ENCODE measurements around the gene CISD2.
"Not testable (repeated sequence)": the region's sequence is repeated elsewhere in the genome, so short reads cannot be mapped to it uniquely, and the experiment has no call there.

CISD2 gene

DNA sequence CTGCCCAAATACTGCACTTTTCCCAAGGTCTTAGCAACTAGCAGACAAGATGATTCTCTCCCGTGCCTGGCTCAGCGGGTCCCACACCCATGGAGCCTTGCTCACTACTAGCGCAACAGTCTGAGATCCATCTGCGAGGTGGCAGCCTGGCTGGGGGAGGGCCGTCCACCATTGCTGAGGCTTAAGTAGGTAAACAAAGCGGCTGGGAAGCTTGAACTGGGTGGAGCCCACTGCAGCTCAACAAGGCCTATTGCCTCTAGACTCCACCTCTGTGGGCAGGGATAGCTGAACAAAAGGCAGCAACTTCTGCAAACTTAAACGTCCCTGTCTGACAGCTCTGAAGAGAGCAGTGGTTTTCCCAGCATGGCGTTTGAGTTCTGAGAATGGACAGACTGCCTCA lies 50.9 kb downstream of the CISD2 start:
- DNase-seq (ENCODE audit: low spot score): not testable (repeated sequence)

DNA sequence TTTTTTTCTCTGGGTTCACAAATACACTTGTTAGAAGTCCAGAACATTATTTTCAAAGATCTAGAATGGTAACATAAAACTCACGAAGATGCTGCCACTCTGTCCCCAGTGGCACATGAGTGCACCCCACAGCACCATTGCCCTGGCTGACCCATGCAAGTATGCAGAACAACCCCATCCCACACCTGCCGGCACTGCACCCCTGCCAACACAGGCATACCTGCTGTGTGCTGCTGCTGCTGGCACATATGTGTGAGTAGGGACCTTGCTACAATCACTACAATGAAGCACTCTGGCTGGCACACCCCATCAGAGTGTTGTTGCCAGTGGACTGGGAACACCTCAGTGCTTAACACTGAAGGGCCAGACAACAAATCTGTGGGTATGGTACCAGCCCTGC lies 66.9 kb downstream of the CISD2 start:
- DNase-seq (ENCODE audit: low spot score): no peak

DNA sequence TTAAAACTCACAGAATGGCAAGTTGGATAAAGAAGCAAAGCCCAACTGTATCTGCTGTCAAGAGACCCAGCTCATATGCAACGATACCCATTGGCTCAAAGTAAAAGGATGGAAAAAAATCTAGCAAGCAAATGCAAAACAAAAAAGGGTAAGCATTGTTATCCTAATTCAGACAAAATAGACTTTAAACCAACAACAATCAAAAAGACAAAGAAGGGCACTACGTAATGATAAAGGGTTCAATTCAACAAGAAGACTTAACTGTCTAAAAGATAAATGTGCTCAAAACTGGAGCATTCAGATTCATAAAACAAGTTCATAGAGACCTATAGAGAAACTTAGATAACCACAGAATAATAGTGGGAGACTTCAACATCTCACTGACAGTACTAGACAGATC lies 69.3 kb downstream of the CISD2 start:
- DNase-seq (ENCODE audit: low spot score): not testable (repeated sequence)
